ENCODE results near the gene SLC1A2. TPM values are rescaled to one million over a fixed set of nuclear protein-coding genes. Genes with fewer than 3 reads are reported as not detected.

Gene SLC1A2
- total and polyA plus RNA-seq, 2 of the 4 experiments (the other 2 are of a cell fraction): 0.15 to 0.54 TPM

- H2BK5ac ChIP-seq (ENCODE audit: low read depth, low read length, poor library complexity, severe bottlenecking): no peak overlapping the region
- dilution Hi-C loops (cut with HindIII; ENCODE audit: low sequenced_read_pairs, unreplicated experiment): no loop called here
Measured at GRCh38 chr11:35259529-35259928, 159.8 kb downstream of the SLC1A2 start.

More at GRCh38 chr11:35259529-35259928, 159.8 kb downstream of the SLC1A2 start:
- no peaks in the 10 kb centered on the region for H3K79me1 ChIP-seq (ENCODE audit: low read depth in 1 of 2, low read length in 2 of 2)
- ChIA-PET POLR2A (ENCODE audit: unreplicated experiment) (no interaction called here), CTCF (no interaction called here)
- H3K4ac ChIP-seq (ENCODE audit: low read depth, low read length): peak overlapping the region; percentile 3; the same call in 1 of the 2 replicates
- ATAC-seq (ENCODE audit: low read depth): no peak
- H3K27ac ChIP-seq (ENCODE audit: insufficient read depth, low read length): no peak overlapping the region
- H2BK120ac ChIP-seq (ENCODE audit: low read depth, low read length): peak overlapping the region; percentile 9
- no peak overlapping the region for H2AFZ ChIP-seq (replicated peaks; ENCODE audit: low read length, poor library complexity)
- H4K91ac ChIP-seq (ENCODE audit: insufficient read depth, low read depth, low read length): peak overlapping the region; percentile 37; the same call in 1 of the 2 replicates
- H3K14ac ChIP-seq (replicated peaks; ENCODE audit: low read depth, low read length): 0 out of 2 replicates have a peak overlapping the region, but pooled peaks have one; percentile 24
- TF ChIP-seq POLR2A (IDR thresholded peaks at IDR 0.05; ENCODE audit: low read depth, low read length) (no peak), SMC3 (IDR thresholded peaks at IDR 0.05; ENCODE audit: low read depth, low read length) (no peak), MAFK (IDR thresholded peaks at IDR 0.05; ENCODE audit: low read depth, low read length) (no peak), ELK1 (IDR thresholded peaks at IDR 0.05; ENCODE audit: borderline replicate concordance, low read depth, low read length) (no peak), RFX5 (IDR thresholded peaks at IDR 0.05; ENCODE audit: low read depth, low read length) (no peak), RAD21 (IDR thresholded peaks at IDR 0.05; ENCODE audit: low read length) (no peak), NFE2L2 (IDR thresholded peaks at IDR 0.05; ENCODE audit: low read depth, low read length) (no peak), RCOR1 (IDR thresholded peaks at IDR 0.05; ENCODE audit: insufficient replicate concordance, low read length) (no peak), FOS (IDR thresholded peaks at IDR 0.05; ENCODE audit: low read depth, low read length) (no peak), CEBPB (IDR thresholded peaks at IDR 0.05; ENCODE audit: low read depth, low read length) (no peak), CTCF (conservative IDR thresholded peaks at IDR 0.05; ENCODE audit: low read depth, low read length) (no peak), BHLHE40 (IDR thresholded peaks at IDR 0.05; ENCODE audit: low read depth, low read length) (no peak), MXI1 (IDR thresholded peaks at IDR 0.05; ENCODE audit: borderline replicate concordance, low read depth, low read length) (no peak)
- TF ChIP-seq, protein P1, sequence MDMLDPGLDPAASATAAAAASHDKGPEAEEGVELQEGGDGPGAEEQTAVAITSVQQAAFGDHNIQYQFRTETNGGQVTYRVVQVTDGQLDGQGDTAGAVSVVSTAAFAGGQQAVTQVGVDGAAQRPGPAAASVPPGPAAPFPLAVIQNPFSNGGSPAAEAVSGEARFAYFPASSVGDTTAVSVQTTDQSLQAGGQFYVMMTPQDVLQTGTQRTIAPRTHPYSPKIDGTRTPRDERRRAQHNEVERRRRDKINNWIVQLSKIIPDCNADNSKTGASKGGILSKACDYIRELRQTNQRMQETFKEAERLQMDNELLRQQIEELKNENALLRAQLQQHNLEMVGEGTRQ (IDR thresholded peaks at IDR 0.05; ENCODE audit: low read depth, low read length): no peak
- no peak overlapping the region for H3K9ac ChIP-seq (ENCODE audit: low read depth, low read length)
- H4K5ac ChIP-seq (ENCODE audit: low read depth, low read length): no peak overlapping the region
- no peak overlapping the region for H3K23ac ChIP-seq (ENCODE audit: low read depth, low read length)
- no TSS peak for BruUV-seq (replicated peaks)
- peaks cover 8% of the 10 kb centered on the region for H3K4me1 ChIP-seq (ENCODE audit: control insufficient read depth, insufficient read depth, low read length)
- H3K9me1 ChIP-seq (ENCODE audit: insufficient read depth, low read length): peaks cover 2% of the 10 kb centered on the region; the same call in 1 of the 2 replicates
- no peak overlapping the region; a peak in 2 of 4 replicates for H4K8ac ChIP-seq (ENCODE audit: low read depth in 2 of 2, low read length in 2 of 2)
- H2AK9ac ChIP-seq (replicated peaks; ENCODE audit: low read depth, low read length, poor library complexity): no peak overlapping the region
- H3K36me3 ChIP-seq (ENCODE audit: control insufficient read depth, insufficient read depth, low read length): no peaks in the 10 kb centered on the region; the same call in 1 of the 2 replicates
- DNase-seq: no peak
- intact Hi-C loops (cut with micrococcal nuclease): no loop called here
- WGBS, 2 experiments (ENCODE audit: extremely low coverage in 2 of 2, insufficient read length in 1 of 2): no CpG with 5 or more reads among the region's 2 CpGs
- H3K56ac ChIP-seq (ENCODE audit: extremely low read depth, insufficient read depth, low read length): no peak overlapping the region
- in situ Hi-C loops (cut with MboI; ENCODE audit: low sequenced_read_pairs): loop anchor here (10.0 kb wide), 1 partner anchor 55 kb away; no protein-coding TSS in a partner anchor
- no peaks in the 10 kb centered on the region for H4K20me1 ChIP-seq (ENCODE audit: insufficient read depth, low read length)
- no peak overlapping the region for H3K4me3 ChIP-seq (ENCODE audit: insufficient read depth, low read depth, low read length)
- H3K18ac ChIP-seq (ENCODE audit: low read depth, low read length): peak overlapping the region; percentile 11; the same call in 1 of the 2 replicates
- peak overlapping the region; percentile 37; the same call in 1 of the 2 replicates for H2AK5ac ChIP-seq (ENCODE audit: low read depth, low read length)
- H3K4me2 ChIP-seq (ENCODE audit: low read depth, low read length): no peak overlapping the region
- H3K9me3 ChIP-seq (ENCODE audit: control insufficient read depth, insufficient read depth, low read length): no peaks in the 10 kb centered on the region
- H2BK15ac ChIP-seq (ENCODE audit: low read depth, low read length): peak overlapping the region; percentile 65
- no peaks in the 10 kb centered on the region for H3K27me3 ChIP-seq (ENCODE audit: control insufficient read depth, insufficient read depth, low read length)
- H2BK20ac ChIP-seq (ENCODE audit: low read depth, low read length): peak overlapping the region; percentile 7

Data from IMR-90 (cell line).